ENCODE measurements around the gene SCFD2. TPM values are rescaled to one million over a fixed set of nuclear protein-coding genes. Genes with fewer than 3 reads are reported as not detected.

SCFD2 gene
- total and polyA plus RNA-seq, 4 donors: 4.3 to 28.8 (median 7.4) TPM

DNA sequence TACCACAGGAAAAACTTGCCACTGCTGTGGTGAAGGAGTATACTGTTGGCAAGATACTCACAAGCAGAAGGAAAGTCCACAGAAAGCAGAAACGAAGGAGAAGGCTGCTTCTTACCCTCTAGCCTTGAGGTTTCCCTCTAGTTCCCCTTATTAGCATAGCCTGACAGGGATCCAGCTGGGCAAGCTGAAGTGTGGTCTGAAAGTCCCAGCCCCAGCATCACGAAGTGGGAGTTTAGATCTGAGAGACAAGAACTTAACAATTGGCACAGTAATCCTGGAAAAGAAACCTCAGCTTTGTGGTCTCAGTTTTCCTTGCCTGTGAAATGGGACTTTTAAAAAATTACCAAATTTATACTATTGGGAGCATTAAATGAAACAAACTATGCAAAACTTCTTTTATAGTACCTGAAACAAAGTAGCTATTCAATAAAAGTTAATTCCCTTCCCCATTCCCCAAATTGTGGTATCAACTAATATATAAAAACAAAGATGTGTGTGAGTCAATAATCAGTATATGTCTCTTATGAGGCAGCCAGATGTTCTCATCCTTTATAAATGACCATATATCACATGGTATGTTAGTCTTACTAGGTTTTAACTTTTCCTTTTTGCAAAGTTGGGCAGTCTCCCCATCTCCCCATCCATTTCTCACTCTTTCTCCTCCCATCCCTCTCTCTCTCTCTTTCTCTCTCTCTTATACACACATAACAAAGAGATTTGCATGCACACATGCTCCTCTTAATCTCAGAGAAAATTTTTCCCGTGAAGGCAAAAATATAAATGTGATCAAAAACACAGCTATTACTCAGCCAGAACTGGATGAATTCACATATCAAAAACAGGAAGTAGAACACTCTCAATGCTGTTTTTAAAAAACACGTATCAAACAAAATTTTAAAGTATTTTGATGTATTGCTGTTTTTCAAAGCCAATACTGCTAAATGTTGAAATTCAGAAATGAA is 57.8 kb downstream of the SCFD2 start:
- TF ChIP-seq YY1 (IDR thresholded peaks at IDR 0.05): no peak
- no peak for TF ChIP-seq TAF1 (conservative IDR thresholded peaks at IDR 0.05)
- no peak for TF ChIP-seq HNF4G (IDR thresholded peaks at IDR 0.05)
- TF ChIP-seq FOXA1 (IDR thresholded peaks at IDR 0.05): no peak
- no peak for TF ChIP-seq RXRA (IDR thresholded peaks at IDR 0.05)
- TF ChIP-seq, protein P1, sequence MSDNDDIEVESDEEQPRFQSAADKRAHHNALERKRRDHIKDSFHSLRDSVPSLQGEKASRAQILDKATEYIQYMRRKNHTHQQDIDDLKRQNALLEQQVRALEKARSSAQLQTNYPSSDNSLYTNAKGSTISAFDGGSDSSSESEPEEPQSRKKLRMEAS (IDR thresholded peaks at IDR 0.05): no peak
- TF ChIP-seq GABPA (IDR thresholded peaks at IDR 0.05 in 1 of 2, conservative IDR thresholded peaks at IDR 0.05 in 1 of 2): no peak
- TF ChIP-seq JUND (IDR thresholded peaks at IDR 0.05): no peak
- TF ChIP-seq, protein P2, sequence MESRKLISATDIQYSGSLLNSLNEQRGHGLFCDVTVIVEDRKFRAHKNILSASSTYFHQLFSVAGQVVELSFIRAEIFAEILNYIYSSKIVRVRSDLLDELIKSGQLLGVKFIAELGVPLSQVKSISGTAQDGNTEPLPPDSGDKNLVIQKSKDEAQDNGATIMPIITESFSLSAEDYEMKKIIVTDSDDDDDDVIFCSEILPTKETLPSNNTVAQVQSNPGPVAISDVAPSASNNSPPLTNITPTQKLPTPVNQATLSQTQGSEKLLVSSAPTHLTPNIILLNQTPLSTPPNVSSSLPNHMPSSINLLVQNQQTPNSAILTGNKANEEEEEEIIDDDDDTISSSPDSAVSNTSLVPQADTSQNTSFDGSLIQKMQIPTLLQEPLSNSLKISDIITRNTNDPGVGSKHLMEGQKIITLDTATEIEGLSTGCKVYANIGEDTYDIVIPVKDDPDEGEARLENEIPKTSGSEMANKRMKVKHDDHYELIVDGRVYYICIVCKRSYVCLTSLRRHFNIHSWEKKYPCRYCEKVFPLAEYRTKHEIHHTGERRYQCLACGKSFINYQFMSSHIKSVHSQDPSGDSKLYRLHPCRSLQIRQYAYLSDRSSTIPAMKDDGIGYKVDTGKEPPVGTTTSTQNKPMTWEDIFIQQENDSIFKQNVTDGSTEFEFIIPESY (IDR thresholded peaks at IDR 0.05): no peak
- no peak for TF ChIP-seq RAD21 (IDR thresholded peaks at IDR 0.05)
- no peak for TF ChIP-seq NR2F2 (IDR thresholded peaks at IDR 0.05)
- TF ChIP-seq, protein P3, sequence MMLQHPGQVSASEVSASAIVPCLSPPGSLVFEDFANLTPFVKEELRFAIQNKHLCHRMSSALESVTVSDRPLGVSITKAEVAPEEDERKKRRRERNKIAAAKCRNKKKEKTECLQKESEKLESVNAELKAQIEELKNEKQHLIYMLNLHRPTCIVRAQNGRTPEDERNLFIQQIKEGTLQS (IDR thresholded peaks at IDR 0.05): no peak
- TF ChIP-seq SP1 (IDR thresholded peaks at IDR 0.05): no peak
- no peak for TF ChIP-seq EGR1 (IDR thresholded peaks at IDR 0.05; ENCODE audit: low read depth in 2 of 2)
- no peak for TF ChIP-seq FOXA2 (IDR thresholded peaks at IDR 0.05)
- TF ChIP-seq HNF4A (conservative IDR thresholded peaks at IDR 0.05): no peak
- 66% methylated on average over 4 of the region's 4 CpGs for WGBS
- H3K9me3 ChIP-seq (ENCODE audit: control insufficient read depth in 4 of 4, low read length in 3 of 4): no peaks in the 10 kb centered on the region
- H3K4me1 ChIP-seq (ENCODE audit: control insufficient read depth in 4 of 4, insufficient read depth in 4 of 4, low read length in 3 of 4): no peaks in the 10 kb centered on the region
- H3K27me3 ChIP-seq (ENCODE audit: control insufficient read depth in 4 of 4, insufficient read depth in 4 of 4, low read length in 3 of 4): no peaks in the 10 kb centered on the region
- peaks cover 0 to 3% (median 1%) of the 10 kb centered on the region in 4 donors for H3K36me3 ChIP-seq (ENCODE audit: control insufficient read depth in 4 of 4, insufficient read depth in 3 of 4, low read depth in 1 of 4, low read length in 3 of 4)
- H3K4me3 ChIP-seq (ENCODE audit: low read depth in 1 of 3, low read length in 3 of 3): no peak overlapping the region
- H3K9ac ChIP-seq (ENCODE audit: low read depth in 1 of 2, low read length in 2 of 2): no peak overlapping the region
- no peak for DNase-seq (ENCODE audit: low spot score)
- no peak overlapping the region for H3K27ac ChIP-seq (ENCODE audit: low read depth in 1 of 2, low read length in 2 of 2)

DNA sequence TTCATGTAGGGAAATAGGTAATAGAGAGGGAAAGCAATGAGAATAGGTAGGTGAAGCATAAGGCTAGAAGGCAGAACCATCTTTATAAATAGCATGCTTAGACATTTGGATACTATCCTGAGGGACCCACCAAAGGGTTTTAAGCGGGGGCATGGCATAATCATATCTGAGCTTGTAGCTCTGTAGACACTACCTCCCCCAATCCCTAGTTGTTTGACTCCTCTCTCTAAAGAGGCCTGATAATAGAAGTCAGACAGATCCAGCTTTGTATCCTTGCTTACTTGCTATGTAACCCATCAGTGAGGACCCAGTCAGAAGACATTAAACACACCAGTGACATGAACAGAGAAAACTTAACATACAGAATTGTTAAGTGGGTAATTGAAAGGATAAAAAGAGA is 58.7 kb downstream of the SCFD2 start:
- Histone ChIP-seq H3K36me3 (ENCODE audit: control insufficient read depth in 4 of 4, insufficient read depth in 3 of 4, low read depth in 1 of 4, low read length in 3 of 4) (peaks cover 0 to 3% (median 1%) of the 10 kb centered on the region in 4 donors), H3K4me3 (ENCODE audit: low read depth in 1 of 3, low read length in 3 of 3) (no peak overlapping the region), H3K27me3 (ENCODE audit: control insufficient read depth in 4 of 4, insufficient read depth in 4 of 4, low read length in 3 of 4) (no peaks in the 10 kb centered on the region), H3K4me1 (ENCODE audit: control insufficient read depth in 4 of 4, insufficient read depth in 4 of 4, low read length in 3 of 4) (no peaks in the 10 kb centered on the region), H3K9me3 (ENCODE audit: control insufficient read depth in 4 of 4, low read length in 3 of 4) (no peaks in the 10 kb centered on the region), H3K9ac (ENCODE audit: low read depth in 1 of 2, low read length in 2 of 2) (no peak overlapping the region), H3K27ac (ENCODE audit: low read depth in 1 of 2, low read length in 2 of 2) (no peak overlapping the region)
- DNase-seq (ENCODE audit: low spot score): no peak
- TF ChIP-seq RXRA (IDR thresholded peaks at IDR 0.05) (no peak), TAF1 (conservative IDR thresholded peaks at IDR 0.05) (no peak), RAD21 (IDR thresholded peaks at IDR 0.05) (no peak), FOXA1 (IDR thresholded peaks at IDR 0.05) (no peak), GABPA (IDR thresholded peaks at IDR 0.05 in 1 of 2, conservative IDR thresholded peaks at IDR 0.05 in 1 of 2) (no peak), JUND (IDR thresholded peaks at IDR 0.05) (no peak), SP1 (IDR thresholded peaks at IDR 0.05) (no peak)
- WGBS: 98% methylated on average over 1 of the region's 1 CpG
